ENCODE results near the gene ANO2.

The ANO2 gene

GRCh38 chr12:5784462-5785130 is 160.5 kb downstream of the ANO2 start:
- no peak for DNase-seq (ENCODE audit: extremely low read depth in 1 of 2, low read depth in 1 of 2)

- no peak for DNase-seq (ENCODE audit: extremely low read depth in 1 of 2, low read depth in 1 of 2)
Observed at GRCh38 chr12:5783289-5783920, 161.7 kb downstream of the ANO2 start.

GRCh38 chr12:5780536-5780935 is 164.5 kb downstream of the ANO2 start:
- DNase-seq (ENCODE audit: extremely low read depth in 1 of 2, low read depth in 1 of 2): no peak

- DNase-seq (ENCODE audit: extremely low read depth in 1 of 2, low read depth in 1 of 2): no peak
Observed at GRCh38 chr12:5779401-5779800, 165.7 kb downstream of the ANO2 start.

GRCh38 chr12:5778821-5779220 is 166.2 kb downstream of the ANO2 start:
- DNase-seq (ENCODE audit: extremely low read depth in 1 of 2, low read depth in 1 of 2): no peak

- DNase-seq (ENCODE audit: extremely low read depth in 1 of 2, low read depth in 1 of 2): no peak
Observed at GRCh38 chr12:5777451-5777850, 167.6 kb downstream of the ANO2 start.

- DNase-seq (ENCODE audit: extremely low read depth in 1 of 2, low read depth in 1 of 2): no peak
Observed at GRCh38 chr12:5776091-5776490, 169.0 kb downstream of the ANO2 start.

GRCh38 chr12:5773550-5773949 is 171.5 kb downstream of the ANO2 start:
- DNase-seq (ENCODE audit: extremely low read depth in 1 of 2, low read depth in 1 of 2): no peak

GRCh38 chr12:5771756-5772155 is 173.3 kb downstream of the ANO2 start:
- no peak for DNase-seq (ENCODE audit: extremely low read depth in 1 of 2, low read depth in 1 of 2)

- DNase-seq (ENCODE audit: extremely low read depth in 1 of 2, low read depth in 1 of 2): no peak
Observed at GRCh38 chr12:5770727-5771126, 174.3 kb downstream of the ANO2 start.

GRCh38 chr12:5768581-5769196 is 176.4 kb downstream of the ANO2 start:
- no peak for DNase-seq (ENCODE audit: extremely low read depth in 1 of 2, low read depth in 1 of 2)

GRCh38 chr12:5768171-5768570 is 176.9 kb downstream of the ANO2 start:
- DNase-seq (ENCODE audit: extremely low read depth in 1 of 2, low read depth in 1 of 2): no peak

- DNase-seq (ENCODE audit: extremely low read depth in 1 of 2, low read depth in 1 of 2): no peak
Observed at GRCh38 chr12:5758347-5758746, 186.7 kb downstream of the ANO2 start.

GRCh38 chr12:5756338-5756842 is 188.7 kb downstream of the ANO2 start:
- no peak for DNase-seq (ENCODE audit: extremely low read depth in 1 of 2, low read depth in 1 of 2)

- DNase-seq (ENCODE audit: extremely low read depth in 1 of 2, low read depth in 1 of 2): no peak
Observed at GRCh38 chr12:5748027-5748426, 197.0 kb downstream of the ANO2 start.

- DNase-seq (ENCODE audit: extremely low read depth in 1 of 2, low read depth in 1 of 2): no peak
Observed at GRCh38 chr12:5746917-5747316, 198.1 kb downstream of the ANO2 start.

- no peak for DNase-seq (ENCODE audit: extremely low read depth in 1 of 2, low read depth in 1 of 2)
Observed at GRCh38 chr12:5746036-5746908, 198.8 kb downstream of the ANO2 start.

- DNase-seq (ENCODE audit: extremely low read depth in 1 of 2, low read depth in 1 of 2): peak; percentile 3 to 11
Observed at GRCh38 chr12:5745251-5745888, 199.7 kb downstream of the ANO2 start.

- no peak for DNase-seq (ENCODE audit: extremely low read depth in 1 of 2, low read depth in 1 of 2)
Observed at GRCh38 chr12:5742258-5742657, 202.8 kb downstream of the ANO2 start.

GRCh38 chr12:5739917-5740316 is 205.1 kb downstream of the ANO2 start:
- no peak for DNase-seq (ENCODE audit: extremely low read depth in 1 of 2, low read depth in 1 of 2)

- no peak for DNase-seq (ENCODE audit: extremely low read depth in 1 of 2, low read depth in 1 of 2)
Observed at GRCh38 chr12:5737778-5738177, 207.3 kb downstream of the ANO2 start.
